Loucy (cell line): ENCODE data around the gene PRPF18.

Experiments used
- CTCF ChIP-seq: fragments of 200-600 bp; sonication (generic); conservative IDR thresholded peaks from 2 replicates; pipeline ENCODE4 v1.5.1; 2014; ENCODE audit warnings: mild to moderate bottlenecking, antibody characterized with exemption, low read length
- EZH2phosphoT487 ChIP-seq: fragments of 200-600 bp; IDR thresholded peaks from 2 replicates; pipeline ENCODE4 v1.6.1; 2018; ENCODE audit warnings: antibody characterized with exemption, mild to moderate bottlenecking, moderate library complexity, borderline replicate concordance

- TF ChIP-seq CTCF (no peak), EZH2phosphoT487 (no peak)
These were observed 15.2 kb upstream of the PRPF18 start for GRCh38 chr10:13571541-13571940.
